Urothelium cell line (cell line): ENCODE results near the gene STAT3.

Source experiments
- DNase-seq: peaks from one replicate; pipeline ENCODE4 v3.0.0; 2011; ENCODE audit warnings: low spot score, mixed read lengths
- FAIRE-seq: peaks from 2 replicates; lab custom pipeline; 2011; peaks lifted over from hg19 to GRCh38; lab: Jason Lieb, UNC

The STAT3 gene

GRCh38 chr17:42354956-42355843 is 33.0 kb downstream of the STAT3 start:
- FAIRE-seq (no peak), DNase-seq (no peak)

DNA sequence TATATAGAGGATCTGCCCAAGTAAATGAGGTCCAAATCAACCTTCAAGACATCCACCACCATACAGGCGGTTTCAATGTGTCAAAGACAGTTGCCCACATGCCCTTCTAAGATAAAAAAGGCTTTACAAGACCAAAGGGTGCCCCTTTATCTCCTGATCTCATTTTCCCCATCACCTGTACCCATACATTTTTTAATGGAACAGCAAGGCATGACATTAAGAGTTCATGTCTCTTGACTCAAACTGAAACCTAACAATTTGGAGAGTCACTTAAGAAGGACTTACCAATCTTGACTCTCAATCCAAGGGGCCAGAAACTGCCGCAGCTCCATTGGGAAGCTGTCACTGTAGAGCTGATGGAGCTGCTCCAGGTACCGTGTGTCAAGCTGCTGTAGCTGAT is 40.1 kb downstream of the STAT3 start:
- no peak for DNase-seq
- no peak for FAIRE-seq

DNA sequence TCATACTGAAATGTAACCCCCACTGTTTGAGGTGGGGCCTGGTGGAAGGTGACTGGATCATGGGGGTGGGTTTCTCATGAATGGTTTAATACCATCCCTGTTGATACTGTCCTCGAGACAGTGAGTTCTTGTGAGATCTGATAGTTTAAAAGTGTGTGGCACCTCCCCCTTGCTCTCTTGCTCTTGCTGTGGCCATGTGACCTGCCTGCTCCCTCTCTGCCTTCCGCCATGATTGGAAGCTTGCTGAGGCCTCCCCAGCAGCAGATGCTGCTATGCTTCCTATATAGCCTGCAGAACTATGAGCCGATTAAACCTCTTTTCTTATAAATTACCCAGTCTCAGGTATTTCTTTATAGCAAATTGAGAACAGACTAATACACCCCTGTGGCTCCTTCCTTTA is 40.6 kb downstream of the STAT3 start:
- DNase-seq = no peak
- FAIRE-seq = no peak

- FAIRE-seq = no peak
Measured at GRCh38 chr17:42347198-42347597, 41.0 kb downstream of the STAT3 start.

DNA sequence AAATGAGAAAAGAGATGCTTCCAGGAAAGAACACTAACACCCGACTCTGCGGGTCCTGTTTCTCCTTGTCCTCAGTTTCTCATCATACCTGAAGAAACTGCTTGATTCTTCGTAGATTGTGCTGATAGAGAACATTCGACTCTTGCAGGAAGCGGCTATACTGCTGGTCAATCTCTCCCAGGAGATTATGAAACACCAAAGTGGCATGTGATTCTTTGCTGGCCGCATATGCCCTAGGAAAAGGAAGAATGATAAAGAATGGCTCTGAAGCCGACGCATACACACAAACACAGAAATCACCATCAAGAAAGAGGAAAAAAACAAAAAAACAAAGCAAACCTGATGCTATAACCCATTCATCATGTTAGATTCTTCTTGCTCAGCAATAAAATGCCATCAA is 41.8 kb downstream of the STAT3 start:
- FAIRE-seq (no peak), DNase-seq (no peak)

More at GRCh38 chr17:42347198-42347597, 41.0 kb downstream of the STAT3 start:
- DNase-seq = peak; percentile 51

- FAIRE-seq (no peak), DNase-seq (no peak)
Measured at GRCh38 chr17:42345396-42346073, 42.7 kb downstream of the STAT3 start.

DNA sequence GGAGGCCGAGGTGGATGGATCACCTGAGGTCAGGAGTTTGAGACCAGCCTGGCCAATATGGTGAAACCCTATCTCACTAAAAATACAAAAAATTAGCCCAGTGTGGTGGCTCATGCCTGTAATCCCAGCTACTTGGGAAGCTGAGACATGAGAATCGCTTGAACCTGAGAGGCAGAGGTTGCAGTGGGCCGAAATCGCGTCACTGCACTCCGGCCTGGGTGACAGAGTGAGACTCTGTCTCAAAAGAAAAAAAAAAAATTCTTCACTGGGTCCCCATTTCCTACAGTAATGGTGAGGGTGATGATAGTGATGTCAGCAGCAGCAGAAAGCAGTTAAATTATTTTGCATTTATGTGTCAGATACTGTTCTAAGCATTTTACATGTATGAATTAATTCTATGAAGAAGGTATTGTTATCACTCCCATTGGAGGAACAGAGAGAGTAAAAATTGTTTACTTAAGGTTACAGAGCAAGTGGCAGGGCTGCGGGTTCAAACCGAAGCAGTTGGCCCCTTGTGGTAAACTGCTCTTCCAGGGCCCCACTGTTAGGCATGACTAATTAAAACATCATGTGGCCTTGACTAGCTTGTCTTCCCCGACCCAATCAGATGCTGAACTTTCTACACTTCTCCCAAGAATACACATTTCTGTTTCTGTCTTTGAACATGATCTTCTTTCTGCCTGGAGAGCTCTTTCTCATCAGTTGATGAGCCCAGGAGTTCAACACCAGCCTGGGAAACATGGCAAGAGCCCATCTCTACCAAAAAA is 45.8 kb downstream of the STAT3 start:
- no peak for FAIRE-seq
- DNase-seq = no peak

- FAIRE-seq (no peak), DNase-seq (no peak)
Measured at GRCh38 chr17:42341568-42341967, 46.7 kb downstream of the STAT3 start.

DNA sequence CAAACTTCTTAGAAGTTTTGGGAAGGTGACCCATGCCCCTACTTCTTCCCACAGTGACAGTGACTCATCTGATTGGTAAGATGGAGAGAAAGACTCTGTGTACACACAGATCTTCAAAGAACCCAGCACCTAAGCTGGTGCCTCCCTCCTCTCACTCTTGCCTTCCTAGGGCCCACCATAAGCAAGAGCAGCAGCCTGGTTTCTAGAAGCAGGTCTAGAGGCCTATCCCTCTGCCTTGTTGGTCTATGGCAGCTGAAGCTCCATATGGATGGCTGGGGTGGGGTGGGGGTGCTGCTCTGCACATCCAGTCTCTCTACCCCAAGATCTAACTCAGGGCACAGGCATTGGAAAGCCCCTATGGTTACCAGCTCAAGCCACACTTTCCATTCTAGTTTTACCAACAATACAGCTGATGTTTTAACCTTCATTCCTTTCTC is 47.5 kb downstream of the STAT3 start:
- no peak for DNase-seq
- FAIRE-seq = no peak

DNA sequence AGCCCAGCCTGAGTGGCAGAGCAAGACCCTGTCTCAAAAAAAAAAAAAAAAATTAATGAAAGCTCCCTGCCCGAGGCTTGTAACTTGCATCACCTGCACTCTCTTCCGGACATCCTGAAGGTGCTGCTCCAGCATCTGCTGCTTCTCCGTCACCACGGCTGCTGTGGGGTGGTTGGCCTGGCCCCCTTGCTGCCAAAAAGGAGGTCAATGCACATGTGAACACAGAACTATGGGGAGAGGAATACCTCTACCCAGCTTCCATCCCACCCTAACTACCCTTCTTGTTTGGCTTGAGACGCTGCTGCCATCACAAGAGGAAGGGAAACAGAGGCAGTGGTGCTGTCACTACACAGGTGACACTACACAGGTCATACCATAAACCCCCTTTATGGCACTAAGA is 49.0 kb downstream of the STAT3 start:
- no peak for DNase-seq
- no peak for FAIRE-seq

DNA sequence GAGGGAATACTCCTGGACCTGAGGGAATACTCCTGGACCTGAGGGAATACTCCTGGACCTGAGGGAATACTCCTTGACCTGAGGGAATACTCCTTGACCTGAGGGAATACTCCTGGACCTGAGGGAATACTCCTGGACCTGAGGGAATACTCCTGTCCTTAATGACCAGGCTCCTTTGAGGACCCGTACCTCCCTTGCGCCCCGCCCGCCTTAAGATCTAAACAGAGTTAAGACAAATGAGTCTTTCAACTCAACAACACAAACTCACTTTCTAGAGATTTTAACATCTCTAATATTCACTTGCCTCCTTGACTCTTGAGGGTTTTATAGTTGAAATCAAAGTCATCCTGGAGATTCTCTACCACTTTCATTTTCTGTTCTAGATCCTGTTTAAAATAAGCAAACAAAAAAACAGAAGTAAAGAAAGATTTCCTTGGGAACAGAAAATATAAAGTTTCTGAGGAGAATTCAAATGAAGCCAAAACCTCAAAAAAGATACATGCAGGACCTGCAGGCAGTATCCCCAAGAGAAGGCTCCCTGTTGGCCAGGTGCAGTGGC is 49.7 kb downstream of the STAT3 start:
- FAIRE-seq (no peak), DNase-seq (no peak)

GRCh38 chr17:42337442-42337841 is 50.8 kb downstream of the STAT3 start:
- DNase-seq (no peak), FAIRE-seq (no peak)

- no peak for DNase-seq
- FAIRE-seq = no peak
Measured at GRCh38 chr17:42334677-42335076, 53.6 kb downstream of the STAT3 start.

GRCh38 chr17:42333053-42333452 is 55.2 kb downstream of the STAT3 start:
- no peak for DNase-seq
- FAIRE-seq = no peak

GRCh38 chr17:42329025-42329976 is 58.9 kb downstream of the STAT3 start:
- DNase-seq = peak; percentile 72

GRCh38 chr17:42325026-42325425 is 63.2 kb downstream of the STAT3 start:
- FAIRE-seq (peak; percentile 77), DNase-seq (peak; percentile 92)

More at GRCh38 chr17:42329025-42329976, 58.9 kb downstream of the STAT3 start:
- peak; percentile 35 for FAIRE-seq

DNA sequence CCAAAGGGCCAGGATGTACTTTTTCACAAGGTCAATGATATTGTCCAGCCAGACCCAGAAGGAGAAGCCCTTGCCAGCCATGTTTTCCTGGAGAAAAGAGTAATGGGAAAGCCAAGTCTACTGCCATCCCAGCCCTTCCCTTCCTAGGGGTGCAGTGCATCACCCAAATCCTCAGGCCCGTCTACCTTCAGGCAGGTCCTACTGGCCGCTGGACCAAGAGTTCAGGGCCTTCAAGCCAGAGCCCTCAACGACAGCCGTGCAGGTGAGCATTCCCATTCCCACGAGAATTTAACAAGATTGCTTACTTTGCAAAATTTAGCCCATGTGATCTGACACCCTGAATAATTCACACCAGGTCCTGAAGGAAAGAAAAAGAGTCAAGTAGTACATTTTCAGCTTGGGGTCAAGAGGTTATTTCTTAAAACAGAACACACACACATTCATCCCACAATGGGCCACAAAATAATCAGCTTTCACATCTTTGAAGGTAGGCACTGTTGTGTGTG is 64.9 kb downstream of the STAT3 start:
- DNase-seq (no peak), FAIRE-seq (no peak)

- DNase-seq = peak; percentile 90
- peak; percentile 17 for FAIRE-seq
Measured at GRCh38 chr17:42322382-42323267, 65.6 kb downstream of the STAT3 start.

DNA sequence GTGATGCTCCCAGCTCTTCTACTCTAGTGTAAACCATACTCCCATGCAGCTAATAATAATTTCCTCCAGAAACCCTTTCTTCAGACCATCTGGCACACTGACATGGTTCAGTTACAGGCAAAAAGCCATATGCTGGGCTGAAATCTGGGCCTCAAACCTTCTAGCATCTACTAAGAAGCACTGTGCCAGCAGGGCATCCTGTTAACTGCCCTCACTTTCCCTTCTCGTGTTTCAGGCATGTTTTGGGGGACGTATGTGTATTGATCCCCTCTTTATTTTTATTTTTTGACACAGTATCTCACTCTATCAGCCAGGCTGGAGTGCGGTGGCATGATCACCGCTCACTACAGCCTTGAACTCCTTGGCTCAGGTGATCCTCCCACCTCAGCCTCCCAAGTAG is 66.7 kb downstream of the STAT3 start:
- FAIRE-seq (no peak), DNase-seq (no peak)
